ENCODE results near the gene KCNN3.
A peak's percentile ranks its signal among the peaks of the same experiment; 100 is the strongest.

KCNN3 gene

DNA sequence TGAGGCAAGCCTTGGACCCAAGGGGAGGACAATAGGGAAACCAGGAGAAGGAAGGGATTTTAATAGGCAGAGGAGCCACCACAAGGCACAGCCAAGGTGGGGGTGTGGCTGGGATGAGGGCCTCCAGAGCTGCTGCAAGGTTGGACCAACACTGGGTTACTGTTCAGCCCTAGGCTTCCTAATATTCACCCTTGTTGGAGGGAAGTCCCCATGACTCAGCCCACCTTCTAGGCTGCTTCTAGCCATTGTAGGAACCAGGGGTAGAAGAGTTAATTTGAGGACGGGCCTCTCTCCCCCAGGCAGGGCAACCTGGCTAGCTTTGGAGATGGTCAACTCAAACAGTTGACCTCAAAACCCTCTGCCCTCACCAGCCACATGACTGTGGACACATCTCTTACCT is 59.5 kb downstream of the KCNN3 start:
- peak; percentile 5 for DNase-seq

DNA sequence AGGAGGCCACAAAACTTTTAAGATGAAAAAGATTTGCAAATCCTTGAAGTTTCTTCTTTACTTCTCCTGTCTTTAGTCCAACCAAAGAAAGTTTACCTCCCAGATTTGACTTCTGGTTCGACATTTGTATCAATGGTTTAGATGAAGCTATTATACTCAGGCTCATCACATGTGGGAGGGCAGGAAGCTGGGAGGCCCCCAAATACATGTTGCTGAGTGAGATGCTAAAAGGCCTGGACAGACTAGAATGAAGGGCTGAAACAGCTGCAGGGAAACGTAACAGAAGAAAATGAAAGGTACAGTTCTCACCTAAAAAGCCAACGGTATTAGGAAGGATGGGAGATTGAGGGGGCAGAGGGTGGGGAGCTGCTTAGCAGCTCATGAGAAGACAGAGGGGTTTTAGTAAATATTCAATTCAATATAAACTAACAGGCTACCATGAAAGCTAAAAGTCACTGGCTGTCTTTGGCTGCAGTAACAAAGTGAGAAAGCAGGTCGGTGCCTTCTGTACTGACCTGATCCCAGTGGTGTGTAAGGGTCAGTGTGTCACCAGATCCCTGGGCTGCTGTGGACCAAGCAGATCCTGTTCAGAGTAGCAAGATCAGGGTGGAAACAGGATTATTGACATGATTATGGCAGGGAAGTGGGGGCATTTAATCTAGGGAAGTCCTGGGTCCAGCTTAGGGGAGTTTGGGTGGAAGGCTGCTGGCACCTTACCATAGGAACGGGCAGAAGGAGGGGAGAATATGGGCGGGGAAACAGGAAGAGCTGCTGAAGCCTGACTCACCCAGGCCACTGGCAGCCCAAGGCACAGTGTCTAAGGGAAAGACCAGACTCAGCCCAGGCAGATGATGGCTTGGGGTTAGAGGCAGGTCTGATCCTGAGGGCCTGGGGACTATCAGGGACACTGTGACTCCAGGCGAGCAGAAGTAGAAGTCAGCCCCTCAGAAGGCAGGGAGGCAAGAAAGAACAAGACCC is 60.4 kb downstream of the KCNN3 start:
- DNase-seq = no peak

DNA sequence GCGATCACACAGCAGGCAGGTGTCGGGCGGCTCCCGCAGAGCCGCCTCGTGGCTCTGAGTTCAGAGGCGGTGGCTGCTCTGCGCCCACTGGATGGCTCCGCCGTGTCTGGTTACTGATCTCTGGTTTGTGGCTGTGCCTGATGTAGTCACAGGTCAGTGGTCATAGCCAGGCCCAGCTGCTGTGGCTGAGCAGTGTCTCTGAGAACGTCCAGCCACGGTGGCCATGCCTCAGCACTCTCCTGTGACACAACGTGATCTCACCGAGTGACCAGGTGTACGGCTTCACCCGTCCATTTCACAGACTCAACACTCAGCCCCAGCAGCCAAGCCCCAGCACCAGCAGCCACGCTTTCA is 61.2 kb downstream of the KCNN3 start:
- no peak for DNase-seq

DNA sequence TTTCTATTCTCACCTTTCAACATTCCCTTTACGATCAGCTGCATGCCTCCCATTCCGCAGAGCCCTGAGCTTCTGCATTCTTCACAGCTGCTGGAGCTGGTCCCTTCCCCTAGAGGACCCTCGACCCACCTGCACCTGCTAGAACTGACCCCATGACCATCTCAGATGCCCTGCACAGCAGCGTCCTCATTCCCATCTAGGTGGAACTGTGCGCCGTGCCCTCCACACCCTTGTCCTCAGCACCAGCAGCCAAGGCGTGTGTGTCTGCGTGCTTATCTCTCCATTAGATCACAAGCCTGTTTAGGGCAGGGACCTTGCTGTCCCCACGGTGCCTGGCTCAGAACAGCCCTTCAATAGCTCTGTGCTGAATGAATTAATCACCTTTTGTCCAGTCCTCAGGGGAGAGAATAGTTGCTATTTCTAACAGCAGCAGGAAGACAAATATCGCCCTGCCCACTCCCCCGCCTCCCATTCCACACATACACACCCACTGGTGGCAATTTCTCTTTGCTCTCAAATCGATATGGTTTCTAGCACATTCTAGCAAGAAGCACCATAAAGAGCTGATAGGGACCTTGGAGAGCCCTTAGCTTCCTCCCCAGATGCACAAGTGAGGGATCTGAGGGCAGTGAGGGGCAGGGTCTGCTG is 61.7 kb downstream of the KCNN3 start:
- DNase-seq = no peak

DNA sequence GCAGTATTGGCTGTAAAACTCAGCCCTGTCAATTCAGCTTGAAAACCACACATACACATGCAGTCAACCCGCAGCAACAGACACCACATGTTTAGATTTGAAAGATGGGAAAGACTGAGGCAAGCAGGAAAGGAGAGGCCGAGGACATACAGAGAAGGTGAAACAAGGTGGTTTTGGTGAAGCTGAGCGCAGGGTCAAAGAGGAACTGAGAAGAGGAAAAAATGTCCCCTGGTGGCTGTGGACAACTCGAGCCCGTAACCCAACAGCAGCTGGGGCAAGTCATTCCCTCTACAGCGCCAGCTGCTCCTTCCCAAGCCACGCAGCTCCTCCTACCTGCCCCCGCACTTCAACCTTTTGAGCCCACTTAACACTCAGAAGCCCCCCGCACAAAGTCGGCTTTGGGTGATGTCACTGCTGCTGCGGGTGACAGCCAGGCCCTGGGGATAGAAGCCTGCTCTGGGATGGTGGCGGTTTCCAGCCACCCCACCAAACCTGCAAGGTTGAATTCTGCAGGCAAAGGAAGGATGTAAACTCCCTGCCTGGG is 63.0 kb downstream of the KCNN3 start:
- no peak for DNase-seq

DNA sequence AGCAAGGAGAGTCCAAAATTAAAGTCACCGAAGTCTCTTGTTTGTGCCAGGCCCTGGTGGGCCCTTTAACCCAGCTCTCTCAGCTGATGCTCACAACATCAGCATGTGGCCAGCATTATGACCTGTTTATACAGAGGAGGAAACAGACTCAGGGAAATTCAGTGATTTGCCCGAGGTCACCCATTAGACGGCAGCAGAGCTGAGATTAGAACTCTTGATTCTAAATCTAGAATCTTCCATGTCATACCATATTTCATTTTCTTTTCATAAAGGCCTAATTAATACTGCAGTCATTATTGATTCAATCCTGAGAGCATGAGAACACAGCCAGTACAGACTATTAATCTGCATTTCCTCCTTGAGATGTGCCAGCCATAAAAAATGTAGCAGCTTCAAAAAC is 63.7 kb downstream of the KCNN3 start:
- DNase-seq = no peak

DNA sequence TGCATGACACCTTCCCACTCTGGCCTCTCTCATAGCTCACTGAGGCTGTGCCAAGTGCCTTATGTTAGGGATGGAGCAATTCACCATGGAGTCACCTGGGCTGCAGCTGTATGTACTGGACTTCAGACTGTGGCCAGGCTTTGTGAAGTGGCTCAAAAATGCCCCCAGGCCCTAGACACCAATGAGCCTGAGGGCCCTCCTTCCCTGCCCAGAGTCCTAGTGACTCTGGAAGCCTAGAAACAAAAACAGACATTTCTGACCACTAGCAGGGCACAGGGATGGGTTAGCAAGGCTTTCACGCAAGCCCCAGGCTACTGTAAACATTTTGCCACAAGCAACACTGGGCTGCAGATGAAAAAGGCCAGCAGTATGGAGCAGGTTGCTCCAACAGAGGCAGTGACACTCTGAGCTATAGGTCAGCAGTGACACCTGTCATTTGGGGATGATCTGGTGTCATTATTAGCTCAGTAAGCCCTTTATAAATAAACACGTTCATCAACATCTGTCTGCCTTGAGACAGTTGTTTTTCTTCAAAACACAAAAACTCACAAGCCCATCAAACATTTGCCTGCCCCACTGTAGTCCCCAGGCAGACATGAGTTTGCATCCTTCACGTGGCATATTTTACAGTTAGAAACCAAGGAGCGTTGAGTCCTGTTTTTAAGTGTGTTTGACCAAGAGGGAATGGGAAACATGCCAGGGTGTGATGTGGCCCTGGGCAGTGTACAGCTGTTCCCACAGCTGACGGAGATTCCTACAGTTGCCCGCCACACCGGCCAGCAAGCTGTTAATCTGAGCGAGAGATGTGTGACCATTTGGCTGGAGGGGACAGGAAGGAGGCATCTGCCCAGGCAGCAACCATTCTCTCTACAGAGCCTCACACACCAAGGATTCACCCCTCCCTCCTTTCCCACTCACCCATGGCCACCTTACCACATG is 66.8 kb downstream of the KCNN3 start:
- DNase-seq = no peak

DNA sequence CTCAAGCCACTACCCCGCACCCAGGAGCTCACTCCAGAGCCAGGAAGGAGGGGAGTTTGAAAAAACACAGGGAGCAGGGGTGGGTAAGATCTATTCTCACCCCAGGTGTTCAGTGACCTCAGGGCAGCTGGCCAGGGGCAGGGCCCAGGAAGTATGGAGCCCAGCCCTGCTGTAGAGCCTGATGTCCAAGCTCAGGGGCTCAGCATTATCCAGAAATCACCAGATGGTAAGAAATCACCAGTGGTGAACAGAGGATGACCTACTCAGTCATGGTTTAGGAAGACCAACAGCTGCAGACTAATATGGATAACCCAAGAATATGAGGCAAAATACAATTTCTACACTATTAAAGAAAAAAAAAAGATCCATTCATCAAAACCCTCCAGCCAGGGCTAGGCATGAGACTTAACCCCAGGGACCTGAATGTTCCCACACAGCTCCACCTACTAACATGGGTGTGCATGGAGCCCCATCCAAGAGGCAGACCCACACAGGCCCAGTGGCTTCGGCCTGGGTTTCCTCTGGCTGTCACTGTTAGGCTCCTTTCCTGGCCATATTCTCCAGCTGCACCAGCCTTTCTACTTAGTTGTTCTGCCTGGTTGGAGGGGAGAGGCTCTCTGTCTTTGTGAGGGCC is 67.6 kb downstream of the KCNN3 start:
- no peak for DNase-seq

DNA sequence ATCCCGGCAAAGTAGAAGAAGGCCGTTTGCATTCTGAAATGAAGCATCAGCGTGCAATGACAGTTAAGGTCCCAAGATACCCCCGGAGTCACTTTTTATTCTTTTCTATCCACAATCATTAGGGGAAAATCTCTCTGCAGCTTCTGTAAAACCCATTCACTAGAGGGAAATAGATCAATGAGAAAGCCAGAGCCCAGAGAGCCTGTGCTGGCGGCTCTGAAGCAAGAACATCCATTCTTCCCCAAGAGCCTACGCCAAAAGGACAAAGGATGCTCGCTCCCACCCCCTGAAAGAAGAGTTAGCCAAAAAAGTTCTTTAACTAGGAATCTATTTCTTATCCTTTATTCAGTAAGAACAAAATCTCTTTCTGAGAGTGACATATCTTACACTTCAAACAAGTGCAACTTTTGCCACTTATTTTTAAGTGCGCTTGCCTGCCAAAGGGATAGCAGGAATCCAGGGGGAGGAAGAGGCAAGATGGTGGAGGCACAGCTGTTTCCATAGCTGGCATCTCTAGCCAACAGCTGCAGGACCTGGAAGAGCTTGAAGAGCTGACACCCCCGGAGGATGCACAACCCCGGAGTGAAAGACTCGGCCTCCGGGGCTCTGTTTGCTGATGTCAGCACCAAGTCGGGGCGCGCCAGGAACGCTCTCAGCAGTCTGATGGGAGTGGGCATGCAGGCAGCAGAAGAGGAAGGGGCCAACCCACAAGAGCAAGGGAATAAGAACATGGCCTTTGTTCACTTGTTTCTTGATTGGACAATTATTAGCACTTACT is 68.7 kb downstream of the KCNN3 start:
- DNase-seq = no peak

DNA sequence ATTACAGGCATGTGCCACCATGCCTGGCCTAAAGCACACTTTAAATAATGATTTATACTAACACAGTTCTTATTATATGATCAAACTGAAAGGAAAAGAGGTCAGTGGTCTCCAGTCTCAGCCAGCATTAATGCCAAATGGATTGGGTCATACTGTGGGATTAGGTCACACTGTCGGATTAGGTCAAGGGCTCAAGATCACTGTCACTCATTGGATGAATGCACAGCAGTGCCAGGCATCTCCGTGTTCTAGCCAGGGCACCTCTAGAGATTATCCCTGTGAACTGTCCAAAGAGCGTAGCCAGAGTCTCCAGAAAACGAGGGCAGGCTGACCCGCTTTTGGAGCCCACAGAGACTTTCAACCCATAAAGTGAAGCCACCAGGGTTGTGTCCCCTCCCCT is 70.9 kb downstream of the KCNN3 start:
- no peak for DNase-seq

DNA sequence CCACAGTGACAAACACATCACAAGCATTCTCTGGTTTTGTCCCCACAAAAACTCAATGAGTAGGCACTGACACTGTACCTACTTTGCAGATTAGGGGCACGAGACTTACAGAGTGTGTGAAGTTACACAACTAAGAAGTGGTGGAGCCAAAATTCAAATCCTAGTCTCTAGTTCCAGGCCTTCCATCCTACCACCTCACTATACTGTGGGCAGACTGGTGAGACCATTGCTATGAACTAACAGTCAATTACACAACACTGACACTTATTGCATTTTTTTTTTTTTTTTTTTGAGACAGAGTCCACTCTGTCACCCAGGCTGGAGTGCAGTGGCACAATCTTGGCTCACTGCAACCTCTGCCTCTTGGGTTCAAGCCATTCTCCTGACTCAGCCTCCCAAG is 71.4 kb downstream of the KCNN3 start:
- DNase-seq = no peak

DNA sequence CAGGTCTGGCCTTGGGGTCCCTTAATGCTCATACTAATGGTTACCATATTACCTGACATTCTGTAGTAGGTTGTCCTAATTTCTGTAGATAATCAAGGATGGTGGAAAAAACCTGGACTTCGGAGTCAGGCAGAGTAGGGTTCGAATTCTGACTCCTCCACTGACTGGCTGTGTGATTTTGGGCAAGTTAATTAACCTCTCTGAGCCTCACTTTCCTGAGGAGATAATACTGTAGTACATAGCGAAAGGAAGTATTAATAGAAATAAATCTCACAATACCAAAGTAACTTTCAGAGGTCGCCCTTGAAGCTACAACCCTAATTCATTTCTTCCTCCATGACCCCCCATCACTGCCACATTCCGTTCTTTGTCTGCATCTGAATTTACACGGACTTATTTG is 72.9 kb downstream of the KCNN3 start:
- DNase-seq = no peak

DNA sequence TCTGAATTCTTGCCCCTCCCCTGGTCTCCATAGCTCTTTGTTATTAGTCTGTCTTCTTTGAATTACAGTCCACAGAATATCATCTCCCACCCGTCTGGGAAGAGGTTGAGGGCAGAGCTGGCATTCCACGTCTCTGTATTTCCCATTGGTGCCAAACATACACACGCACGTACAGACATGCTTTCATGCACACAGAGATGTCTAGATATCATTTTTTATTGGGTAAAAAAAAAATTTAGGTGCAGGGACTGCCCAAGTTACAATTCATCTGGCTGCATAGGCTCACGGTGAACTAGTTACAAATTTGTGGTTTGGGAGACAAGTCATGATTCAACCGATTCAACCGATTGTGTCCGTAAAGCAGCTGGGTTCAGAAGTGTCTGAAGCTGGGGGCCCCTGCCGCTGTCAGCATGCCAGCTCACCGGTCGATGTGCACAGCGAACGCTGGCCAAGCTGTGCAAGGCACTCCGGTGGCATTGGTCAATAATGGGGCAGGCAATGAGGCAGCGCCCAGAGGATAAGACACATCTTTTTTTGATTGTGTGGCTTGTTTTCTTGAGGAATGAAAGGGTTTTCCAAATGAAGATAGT is 73.7 kb downstream of the KCNN3 start:
- DNase-seq = no peak

DNA sequence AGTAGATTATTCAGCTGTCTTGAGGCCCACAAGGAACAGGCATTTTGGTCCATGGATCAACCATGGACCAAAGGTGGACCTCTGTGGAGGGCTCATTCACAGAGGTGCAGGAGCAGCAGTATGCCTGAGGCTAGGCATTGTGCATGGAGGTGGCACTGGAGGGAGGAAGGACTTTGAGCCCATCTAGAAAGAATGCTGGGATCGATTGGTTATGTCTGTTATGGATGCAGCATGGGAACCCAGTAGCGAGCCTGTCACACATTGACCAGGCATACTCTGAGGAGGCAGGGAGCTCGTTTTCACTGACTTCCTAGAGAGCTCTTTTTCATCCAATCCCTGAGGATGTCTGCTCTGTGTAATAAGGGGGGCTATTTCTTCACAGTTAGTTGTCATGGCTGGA is 75.5 kb downstream of the KCNN3 start:
- no peak for DNase-seq

DNA sequence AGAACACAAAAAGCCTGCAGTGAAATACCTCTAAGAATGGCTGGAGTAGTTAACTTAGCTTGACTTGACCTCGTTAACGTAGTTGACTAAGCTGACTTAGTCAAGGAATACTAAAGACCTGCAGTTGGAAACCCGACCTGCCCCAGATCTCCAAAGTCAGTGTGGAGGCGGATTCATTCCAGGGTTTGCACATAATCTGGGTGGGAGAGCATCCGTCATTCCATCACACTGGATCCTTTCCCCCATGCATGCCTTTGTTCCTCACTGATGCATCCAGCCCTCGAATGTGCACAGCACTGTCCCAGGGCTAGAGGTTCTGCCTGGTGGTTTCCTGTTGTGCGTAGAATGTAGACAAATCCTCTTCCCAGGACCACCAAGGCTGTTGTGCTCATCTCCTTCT is 76.4 kb downstream of the KCNN3 start:
- no peak for DNase-seq

DNA sequence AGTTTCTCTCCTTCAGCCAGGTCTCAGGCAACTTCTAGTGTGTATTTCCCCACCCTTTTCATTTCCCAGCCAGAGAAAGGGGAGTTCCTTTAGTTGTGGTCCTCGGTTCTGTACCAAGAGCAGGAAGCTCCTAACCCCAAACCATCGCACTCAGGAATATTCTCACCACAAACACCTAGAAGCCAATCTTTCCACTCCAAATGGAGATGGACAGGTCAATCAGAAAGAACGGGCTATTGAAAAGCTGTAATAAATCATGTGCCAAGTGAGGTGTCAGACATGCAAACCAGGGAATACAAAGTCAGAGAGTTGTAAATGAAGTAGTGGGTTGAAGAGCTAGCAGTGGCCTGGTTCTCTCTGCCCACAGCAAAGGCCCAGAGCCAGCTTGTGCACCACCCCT is 77.2 kb downstream of the KCNN3 start:
- no peak for DNase-seq

DNA sequence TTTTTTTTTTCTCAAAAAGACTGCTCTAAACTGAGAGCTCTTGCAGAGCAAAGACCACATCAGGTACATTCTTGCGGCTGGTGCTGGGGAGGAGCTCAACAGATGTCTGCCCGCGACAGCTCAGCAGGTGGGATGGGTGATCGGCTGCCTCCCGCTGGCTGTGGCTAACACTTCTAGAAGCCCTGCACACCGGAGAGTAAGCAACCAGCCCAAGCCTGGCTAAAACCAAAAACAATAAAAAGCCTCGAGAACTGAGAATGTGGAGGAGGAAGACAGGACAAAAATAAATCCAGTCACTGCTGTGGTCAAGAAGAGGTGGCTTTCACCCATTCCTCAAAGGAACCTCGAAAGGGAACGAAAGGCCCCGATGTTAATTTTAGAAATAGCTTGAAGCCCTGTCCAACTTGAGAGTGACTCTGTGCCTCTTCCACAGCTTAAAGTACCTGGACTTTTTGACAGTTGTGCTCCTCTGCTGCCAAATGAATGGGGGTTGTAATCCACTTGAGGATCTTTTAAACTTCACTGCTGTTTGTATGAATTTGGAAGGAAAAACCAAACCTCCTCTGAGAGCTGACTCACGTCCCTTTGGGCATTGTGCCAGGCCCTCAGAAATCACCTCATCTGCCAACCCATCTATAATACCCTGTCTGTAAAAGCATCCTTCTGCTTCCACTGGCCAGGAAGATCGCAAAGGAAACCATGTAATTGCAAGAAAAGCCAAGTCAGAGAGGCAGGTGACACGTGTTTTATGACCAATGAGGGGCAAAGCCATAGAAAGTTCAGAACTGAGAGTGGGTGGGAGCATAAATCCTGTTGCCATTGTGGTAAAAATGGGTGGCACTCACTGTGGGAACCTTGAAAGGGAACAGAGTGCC is 78.6 kb downstream of the KCNN3 start:
- peak; percentile 68 for DNase-seq

DNA sequence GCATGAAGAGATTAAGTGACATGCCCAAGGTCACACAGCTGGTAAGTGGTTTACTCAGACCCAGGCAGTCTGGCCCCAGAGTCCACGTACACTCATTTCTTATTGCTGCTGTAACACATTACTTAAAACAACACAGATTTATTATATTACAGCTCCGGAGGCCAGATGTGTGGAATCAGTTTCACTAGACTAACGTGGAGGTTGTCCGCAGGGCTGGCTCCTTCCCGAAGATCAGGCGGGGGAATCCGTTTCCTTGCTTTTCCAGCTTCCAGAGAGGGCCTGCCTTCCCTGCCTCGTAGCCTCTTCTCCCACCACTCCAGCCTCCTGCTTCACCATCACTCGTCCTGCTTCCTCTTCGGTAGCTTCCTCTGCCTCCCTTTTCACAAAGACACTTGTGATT is 81.2 kb downstream of the KCNN3 start:
- no peak for DNase-seq

DNA sequence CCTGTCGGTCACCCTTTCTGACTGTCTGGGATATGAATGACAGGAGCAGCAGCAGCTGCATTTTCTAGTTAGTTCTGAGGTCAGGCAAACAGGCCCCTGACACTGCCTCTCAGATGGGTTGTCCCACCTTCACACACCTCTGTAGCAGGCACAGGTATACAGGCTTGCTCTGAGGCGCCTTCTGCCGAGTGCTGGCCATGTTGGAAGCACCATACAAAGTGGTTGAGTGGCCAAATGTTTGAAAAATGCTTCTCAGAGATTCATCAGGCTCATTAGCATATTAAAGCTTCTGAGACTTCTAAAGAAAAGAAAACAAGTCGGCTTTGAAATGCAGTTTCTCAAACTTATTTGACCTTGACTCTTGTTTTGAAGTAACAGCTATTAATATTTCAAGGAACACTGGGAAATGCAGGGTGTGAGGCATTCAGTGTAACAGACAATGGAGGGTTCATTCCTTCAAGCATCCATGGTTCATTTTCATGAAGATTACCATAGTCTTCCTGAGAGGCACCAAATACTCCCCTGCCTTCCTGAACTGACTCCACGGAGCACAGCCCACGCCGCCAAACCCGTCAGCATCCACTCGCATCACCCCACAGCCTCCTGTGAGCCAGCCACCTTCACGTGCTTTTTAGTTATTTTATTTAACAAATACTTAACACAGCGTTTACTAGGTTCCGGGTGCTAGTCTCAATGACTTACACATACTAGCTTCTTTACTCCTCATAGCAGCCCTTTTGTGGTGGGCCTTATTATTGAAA is 81.8 kb downstream of the KCNN3 start:
- DNase-seq = no peak

All from stimulated activated CD4-positive, alpha-beta T cell treated with anti-CD3 and anti-CD28 coated beads, Interleukin-4, amount 100 ng/mL, for 1 hour (primary cell).